GM18951 (cell line): Measurements from ENCODE around the gene PGF.

Experiments used
- POLR2A ChIP-seq: IDR thresholded peaks from 4 replicates; pipeline ENCODE4 v1.6.1; 2011; ENCODE audit warnings: mild to moderate bottlenecking; ENCODE audit not compliant: insufficient read length, insufficient read depth; ENCODE audit errors: extremely low read depth
- in situ Hi-C: fragments of 300-500 bp; cut with MboI; formaldehyde crosslinking; loops from one replicate; pipeline ENCODE4 v1.12.0; 2022; ENCODE audit warnings: low sequenced_read_pairs, mixed read lengths, inconsistent platforms; ENCODE audit not compliant: unreplicated experiment

The PGF gene

GRCh38 chr14:74898694-74899093 lies 56.7 kb downstream of the PGF start:
- in situ Hi-C loops: no loop called here
- TF ChIP-seq POLR2A: no peak

- TF ChIP-seq POLR2A: no peak
- in situ Hi-C loops: no loop called here
These were observed 57.3 kb downstream of the PGF start for GRCh38 chr14:74898083-74898482.

- in situ Hi-C loops: no loop called here
These were observed 57.8 kb downstream of the PGF start for GRCh38 chr14:74897642-74898041.

GRCh38 chr14:74896400-74896799 lies 59.0 kb downstream of the PGF start:
- in situ Hi-C loops: no loop called here
- TF ChIP-seq POLR2A: no peak

More at GRCh38 chr14:74897642-74898041, 57.8 kb downstream of the PGF start:
- no peak for TF ChIP-seq POLR2A

- in situ Hi-C loops: no loop called here
- no peak for TF ChIP-seq POLR2A
These were observed 61.7 kb downstream of the PGF start for GRCh38 chr14:74893614-74894091.

GRCh38 chr14:74892745-74893144 lies 62.7 kb downstream of the PGF start:
- no peak for TF ChIP-seq POLR2A
- in situ Hi-C loops: no loop called here

- no peak for TF ChIP-seq POLR2A
- in situ Hi-C loops: no loop called here
These were observed 63.5 kb downstream of the PGF start for GRCh38 chr14:74891870-74892269.
